Erythroblast (primary cell): ENCODE measurements around the gene GLI1.
"Not testable (repeated sequence)": the region's sequence is repeated elsewhere in the genome, so short reads cannot be mapped to it uniquely, and the experiment has no call there.

Source experiments
- GATA1 ChIP-seq: IDR thresholded peaks from 2 replicates; pipeline ENCODE4 v1.6.1; 2011; ENCODE audit warnings: low read depth, mild to moderate bottlenecking, control low read depth, low read length, moderate library complexity
- POLR2A ChIP-seq: IDR thresholded peaks from 2 replicates; pipeline ENCODE4 v1.6.1; 2011; ENCODE audit warnings: mild to moderate bottlenecking, low read length

DNA sequence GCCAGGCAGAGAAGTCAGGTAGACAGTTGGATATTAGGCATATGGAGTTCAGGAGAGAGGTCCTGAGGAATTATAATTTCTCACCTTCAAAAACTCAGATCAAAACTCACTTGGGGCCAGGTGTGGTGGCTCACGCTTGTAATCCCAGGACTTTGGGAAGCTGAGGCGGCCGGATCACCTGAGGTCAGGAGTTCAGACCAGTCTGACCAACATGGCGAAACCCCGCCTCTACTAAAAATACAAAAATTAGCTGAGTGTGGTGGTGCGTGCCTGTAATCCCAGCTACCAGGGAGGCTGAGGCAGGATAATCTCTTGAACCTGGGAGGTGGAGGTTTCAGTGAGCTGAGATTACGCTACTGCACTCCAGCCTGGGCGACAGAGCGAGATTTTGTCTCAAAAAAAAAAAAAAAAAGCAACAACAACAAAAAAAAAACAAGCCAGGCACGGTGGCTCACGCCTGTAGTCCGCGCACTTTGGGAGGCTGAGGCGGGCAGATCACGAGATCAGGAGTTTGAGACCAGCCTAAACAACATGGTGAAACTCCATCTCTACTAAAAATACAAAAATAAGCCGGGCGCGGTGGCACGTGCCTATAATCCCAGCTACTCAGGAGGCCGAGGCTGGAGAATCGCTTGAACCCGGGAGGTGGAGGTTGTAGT lies 42.9 kb downstream of the GLI1 start:
- TF ChIP-seq POLR2A, GATA1: not testable (repeated sequence)
